Natural killer cell treated with Interleukin-12 subunit alpha and Interleukin-12 subunit beta and Interleukin-15 and Interleukin-18, amount 100 ng/mL, for 72 hours (primary cell): ENCODE results near the gene METRN. TPM values are rescaled to one million over a fixed set of nuclear protein-coding genes. Genes with fewer than 3 reads are reported as not detected.
A peak's percentile ranks its signal among the peaks of the same experiment; 100 is the strongest.
"Not testable (repeated sequence)": the region's sequence is repeated elsewhere in the genome, so short reads cannot be mapped to it uniquely, and the experiment has no call there.

Experiments
- ATAC-seq, 2 donors: fragments of 150-1000 bp; cut with Tn5 transposase in 1 of 2; sonication (Bioruptor Pico), chemical (Tn5 transposase) in 1 of 2; 2 replicates each; pipeline ENCODE4 v1.10.0; 2021
- DNase-seq: peaks from one replicate; pipeline ENCODE4 v3.0.0; 2022; ENCODE audit warnings: low spot score
- H3K27ac Mint-ChIP-seq, 2 donors: 1 replicate in 1 of 2; 2 replicates in 1 of 2; pipeline ENCODE4 v1.8.0; 2022; ENCODE audit warnings: mixed read lengths in 2 of 2, mild to moderate bottlenecking in 1 of 2, moderate library complexity in 1 of 2
- H3K27me3 Mint-ChIP-seq, 2 donors: 1 replicate in 1 of 2; 2 replicates in 1 of 2; pipeline ENCODE4 v1.8.0; 2022; ENCODE audit warnings: mixed read lengths in 2 of 2
- H3K36me3 Mint-ChIP-seq: one replicate; pipeline ENCODE4 v1.8.0; 2022; ENCODE audit warnings: mixed read lengths
- H3K4me1 Mint-ChIP-seq, 2 donors: 1 replicate in 1 of 2; 2 replicates in 1 of 2; pipeline ENCODE4 v1.8.0; 2022; ENCODE audit warnings: low read depth in 2 of 2, mixed read lengths in 2 of 2, mild to moderate bottlenecking in 1 of 2
- H3K4me3 Mint-ChIP-seq: one replicate; pipeline ENCODE4 v1.8.0; 2022; ENCODE audit warnings: mixed read lengths
- H3K9me3 Mint-ChIP-seq: 2 replicates; pipeline ENCODE4 v1.8.0; 2022; ENCODE audit warnings: mixed read lengths
- total RNA-seq, 2 donors: library from RNA; stranded (reverse); gene quantifications; one replicate each; pipeline ENCODE4 v1.2.3, GENCODE V29; 2022

The METRN gene
- total RNA-seq, 2 donors from 2014 or later, result 21.0 to 34.9 TPM

DNA sequence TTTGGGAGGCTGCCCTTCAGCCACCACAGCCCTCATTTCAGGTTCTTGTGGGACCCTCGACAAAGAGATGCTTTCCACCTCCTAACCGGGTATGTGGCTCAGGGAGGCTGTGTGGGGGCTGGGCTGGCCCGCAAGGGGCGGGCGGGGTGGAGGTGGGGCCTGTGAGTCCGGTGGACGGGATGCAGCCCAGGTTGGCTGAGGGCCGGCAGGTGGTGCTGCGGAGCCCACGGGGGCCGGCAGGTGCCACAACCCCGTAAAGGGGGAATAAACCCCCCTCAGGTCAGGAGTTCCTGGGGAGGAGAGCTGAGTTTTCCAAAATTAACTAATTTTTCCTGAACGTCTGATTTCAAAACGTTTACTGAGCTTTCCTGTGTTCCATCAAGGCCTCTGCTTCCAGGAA lies 30.8 kb downstream of the METRN start:
- Mint-ChIP-seq H3K4me1 (no peaks in the 10 kb centered on the region), H3K27ac (no peak overlapping the region), H3K9me3 (no peaks in the 10 kb centered on the region), H3K4me3 (no peak overlapping the region), H3K27me3 (no peaks in the 10 kb centered on the region), H3K36me3 (no peaks in the 10 kb centered on the region)
- DNase-seq (no peak), ATAC-seq (no peak)

DNA sequence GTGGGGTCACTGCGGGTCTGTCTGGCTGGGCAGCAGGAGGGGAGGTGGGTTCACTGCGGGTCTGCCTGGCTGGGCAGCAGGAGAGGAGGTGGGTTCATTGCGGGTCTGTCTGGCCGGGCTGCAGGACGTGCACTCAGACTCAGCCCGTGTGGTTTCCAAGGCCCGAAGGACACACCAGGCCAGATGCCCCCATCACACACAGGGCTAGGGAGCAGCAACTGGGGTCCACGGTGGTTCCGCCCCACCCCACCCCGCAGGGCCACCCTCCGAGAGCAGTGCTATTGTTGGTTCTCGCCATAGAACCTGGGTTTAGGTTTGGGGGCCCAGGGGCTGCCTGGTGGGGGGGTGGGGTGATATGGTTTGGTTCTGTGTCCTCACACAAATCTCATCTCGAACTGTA lies 31.7 kb downstream of the METRN start:
- H3K27ac Mint-ChIP-seq, result no peak overlapping the region
- H3K36me3 Mint-ChIP-seq, result no peaks in the 10 kb centered on the region
- DNase-seq, result no peak
- ATAC-seq, result no peak
- H3K4me1 Mint-ChIP-seq, result no peaks in the 10 kb centered on the region
- no peak overlapping the region for H3K4me3 Mint-ChIP-seq
- H3K9me3 Mint-ChIP-seq, result no peaks in the 10 kb centered on the region
- no peaks in the 10 kb centered on the region for H3K27me3 Mint-ChIP-seq

DNA sequence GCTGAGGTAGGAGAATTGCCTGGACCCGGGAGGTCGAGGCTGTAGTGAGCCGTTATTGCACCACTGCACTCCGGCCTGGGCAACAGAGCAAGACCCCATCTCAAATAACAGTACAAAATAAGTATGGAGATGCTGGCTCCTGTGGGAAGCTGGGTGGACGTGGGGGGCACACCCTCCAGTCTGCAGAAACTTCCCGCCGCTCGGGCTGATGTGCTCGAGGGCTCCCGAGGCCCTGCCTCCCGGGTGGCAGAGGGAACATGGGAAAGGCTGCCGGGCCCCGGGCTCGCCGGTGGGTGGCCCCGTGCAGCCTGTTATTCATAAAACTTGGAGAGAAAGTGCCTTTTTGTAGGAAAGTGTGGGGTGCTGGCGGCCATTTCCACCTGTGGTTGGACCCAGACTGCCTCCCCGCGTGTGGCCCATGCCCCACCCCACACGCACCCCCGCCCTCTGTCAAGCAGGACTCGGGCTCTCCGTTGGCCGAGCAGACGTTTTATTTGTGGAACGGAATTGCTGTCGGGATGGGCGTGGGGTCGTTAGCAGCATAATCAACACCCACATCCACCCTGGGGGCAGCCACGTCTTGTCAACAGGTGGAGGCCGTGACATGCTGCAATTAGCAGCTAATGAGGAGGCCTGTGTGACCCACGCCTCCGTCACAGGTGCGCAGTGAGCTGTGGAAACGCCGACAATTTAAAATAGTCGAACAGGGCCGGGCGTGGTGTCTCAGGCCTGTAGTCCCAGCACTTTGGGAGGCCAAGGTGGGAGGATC lies 33.2 kb downstream of the METRN start:
- ATAC-seq (no peak), DNase-seq (no peak)
- no peaks in the 10 kb centered on the region for H3K36me3 Mint-ChIP-seq
- no peaks in the 10 kb centered on the region for H3K4me1 Mint-ChIP-seq
- H3K4me3 Mint-ChIP-seq, result no peak overlapping the region
- no peaks in the 10 kb centered on the region for H3K27me3 Mint-ChIP-seq
- no peaks in the 10 kb centered on the region for H3K9me3 Mint-ChIP-seq
- no peak overlapping the region for H3K27ac Mint-ChIP-seq

DNA sequence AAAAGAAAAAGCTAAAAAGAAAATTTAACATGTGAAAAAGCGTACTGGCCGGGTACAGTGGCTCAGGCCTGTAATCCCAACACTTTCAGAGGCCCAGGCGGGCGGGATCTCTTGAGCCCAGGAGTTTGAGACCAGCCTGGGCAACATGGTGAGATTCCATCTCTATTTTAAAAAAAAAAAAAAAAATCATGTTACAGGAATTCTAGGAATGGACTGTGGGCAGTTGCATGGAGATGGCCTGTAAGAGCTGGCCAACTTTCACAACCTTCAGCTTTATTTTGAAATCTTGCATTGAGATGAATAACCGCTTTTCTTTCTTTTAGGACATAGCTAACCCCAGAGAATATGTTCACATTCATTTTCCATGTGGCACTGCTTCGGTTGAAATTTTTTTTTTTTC lies 34.1 kb downstream of the METRN start:
- no peak overlapping the region for H3K27ac Mint-ChIP-seq
- ATAC-seq, result no peak
- no peaks in the 10 kb centered on the region for H3K36me3 Mint-ChIP-seq
- no peaks in the 10 kb centered on the region for H3K9me3 Mint-ChIP-seq
- no peaks in the 10 kb centered on the region for H3K27me3 Mint-ChIP-seq
- no peaks in the 10 kb centered on the region for H3K4me1 Mint-ChIP-seq
- H3K4me3 Mint-ChIP-seq, result no peak overlapping the region
- DNase-seq, result no peak

DNA sequence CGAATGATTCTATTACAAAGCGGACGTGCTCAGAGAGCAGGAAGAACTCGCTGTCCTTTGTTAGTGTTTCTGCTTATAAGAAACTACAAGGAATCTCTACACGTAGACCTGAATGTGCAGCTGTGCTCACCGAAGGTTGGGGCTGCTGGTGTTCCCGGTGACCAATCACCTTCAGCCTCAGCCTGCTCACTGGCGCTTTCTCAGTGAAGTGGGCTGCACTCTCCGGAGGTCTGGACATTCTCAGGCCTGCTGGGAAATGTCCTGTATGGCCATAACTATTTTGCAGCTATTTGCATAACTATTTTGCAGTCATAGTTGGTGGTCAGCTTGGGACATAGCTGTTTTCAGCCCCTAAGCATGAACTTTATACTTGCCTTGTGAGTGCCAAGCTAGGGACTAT lies 35.6 kb downstream of the METRN start:
- no peak overlapping the region for H3K27ac Mint-ChIP-seq
- no peaks in the 10 kb centered on the region for H3K9me3 Mint-ChIP-seq
- no peak overlapping the region for H3K4me3 Mint-ChIP-seq
- ATAC-seq (no peak), DNase-seq (no peak)
- H3K4me1 Mint-ChIP-seq, result no peaks in the 10 kb centered on the region
- no peaks in the 10 kb centered on the region for H3K27me3 Mint-ChIP-seq
- no peaks in the 10 kb centered on the region for H3K36me3 Mint-ChIP-seq

DNA sequence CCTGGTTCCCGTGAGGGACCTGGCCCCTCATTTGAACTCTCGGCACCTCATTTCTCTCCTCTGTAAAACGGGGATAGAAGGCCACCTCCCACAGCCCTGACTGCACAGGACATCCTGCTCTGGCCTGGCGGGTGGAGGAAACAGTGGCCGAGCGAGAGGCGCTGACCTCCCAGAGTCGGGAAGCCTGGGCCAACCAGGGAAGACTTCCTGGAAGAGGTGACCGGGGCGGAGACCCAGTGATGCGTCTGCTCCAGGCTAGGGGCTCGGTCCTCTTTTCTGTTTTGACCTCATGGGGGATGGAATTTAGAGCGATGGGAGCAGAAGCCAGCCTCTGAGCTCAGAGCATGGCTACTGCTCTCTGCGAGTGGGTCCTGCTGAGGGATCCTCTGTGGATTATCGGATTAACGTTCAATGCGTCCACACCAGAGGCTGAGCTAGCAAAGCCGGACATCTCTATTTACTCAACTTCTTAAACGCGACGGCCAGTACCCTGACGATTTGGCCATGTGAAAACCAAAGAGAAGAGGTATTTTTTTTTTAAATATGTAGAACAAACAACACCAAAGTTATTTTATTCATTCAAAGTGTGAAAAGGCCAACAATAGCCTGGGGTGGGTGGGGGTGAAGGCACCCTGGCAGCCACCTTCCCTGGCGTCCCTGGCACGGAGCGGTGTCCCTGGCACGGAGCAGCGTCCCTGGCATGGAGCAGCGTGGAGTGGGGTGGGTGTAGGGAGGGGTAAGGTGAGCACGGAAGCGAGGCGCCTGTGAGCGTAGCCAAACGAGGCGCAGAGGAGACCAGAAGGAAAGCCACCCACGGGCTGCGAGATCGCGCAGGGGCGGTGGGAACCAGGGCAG lies 36.5 kb downstream of the METRN start:
- no peak overlapping the region for H3K27ac Mint-ChIP-seq
- no peaks in the 10 kb centered on the region for H3K4me1 Mint-ChIP-seq
- peak in 1 of 2 donors; percentile 33 for ATAC-seq
- no peaks in the 10 kb centered on the region for H3K36me3 Mint-ChIP-seq
- no peak overlapping the region for H3K4me3 Mint-ChIP-seq
- H3K27me3 Mint-ChIP-seq, result peaks cover 0 to under 1% of the 10 kb centered on the region in 2 donors
- H3K9me3 Mint-ChIP-seq, result no peaks in the 10 kb centered on the region
- no peak for DNase-seq

DNA sequence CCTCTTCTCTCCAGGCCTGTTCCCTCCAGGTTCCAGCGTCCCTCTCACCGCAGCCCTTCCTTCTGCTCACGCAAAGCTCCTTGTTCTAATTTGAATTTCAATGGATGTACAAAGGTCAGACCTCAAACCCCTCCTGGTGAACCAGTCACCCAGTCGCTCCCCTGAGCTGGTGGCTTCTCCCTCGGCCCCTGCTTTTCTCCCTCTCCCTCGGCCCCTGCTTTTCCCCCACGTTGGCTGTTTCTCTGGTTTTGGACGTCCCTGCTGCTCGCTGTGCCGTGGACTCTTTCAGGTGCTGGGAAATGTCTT lies 37.0 kb downstream of the METRN start:
- H3K4me3 Mint-ChIP-seq, result no peak overlapping the region
- no peaks in the 10 kb centered on the region for H3K4me1 Mint-ChIP-seq
- no peaks in the 10 kb centered on the region for H3K36me3 Mint-ChIP-seq
- DNase-seq (no peak), ATAC-seq (no peak)
- no peak overlapping the region for H3K27ac Mint-ChIP-seq
- H3K9me3 Mint-ChIP-seq, result no peaks in the 10 kb centered on the region
- peaks cover 0 to 3% of the 10 kb centered on the region in 2 donors for H3K27me3 Mint-ChIP-seq

DNA sequence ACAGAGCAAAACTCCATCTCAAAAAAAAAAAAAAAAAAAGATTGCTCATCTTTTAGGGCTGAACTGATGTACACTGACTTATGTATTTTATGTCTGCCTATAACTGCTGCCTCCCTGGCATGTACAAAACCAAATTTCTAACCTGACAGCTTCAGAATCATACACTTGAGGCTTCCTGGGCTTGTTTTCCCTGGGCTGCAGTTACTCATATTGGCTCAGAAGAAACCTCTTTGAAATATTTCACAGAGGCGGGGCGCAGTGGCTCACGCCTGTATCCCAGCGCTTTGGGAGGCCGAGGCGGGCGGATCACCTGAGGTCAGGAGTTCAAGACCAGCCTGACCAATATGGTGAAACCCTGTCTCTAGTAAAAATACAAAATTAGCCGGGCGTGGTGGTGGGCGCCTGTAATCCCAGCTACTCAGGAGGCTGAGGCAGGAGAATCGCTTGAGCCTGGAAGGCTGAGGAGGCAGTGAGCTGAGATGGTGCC lies 39.2 kb downstream of the METRN start:
- not testable (repeated sequence) for H3K27me3 Mint-ChIP-seq, H3K4me3 Mint-ChIP-seq, H3K27ac Mint-ChIP-seq, DNase-seq, H3K36me3 Mint-ChIP-seq, H3K4me1 Mint-ChIP-seq, ATAC-seq, H3K9me3 Mint-ChIP-seq

DNA sequence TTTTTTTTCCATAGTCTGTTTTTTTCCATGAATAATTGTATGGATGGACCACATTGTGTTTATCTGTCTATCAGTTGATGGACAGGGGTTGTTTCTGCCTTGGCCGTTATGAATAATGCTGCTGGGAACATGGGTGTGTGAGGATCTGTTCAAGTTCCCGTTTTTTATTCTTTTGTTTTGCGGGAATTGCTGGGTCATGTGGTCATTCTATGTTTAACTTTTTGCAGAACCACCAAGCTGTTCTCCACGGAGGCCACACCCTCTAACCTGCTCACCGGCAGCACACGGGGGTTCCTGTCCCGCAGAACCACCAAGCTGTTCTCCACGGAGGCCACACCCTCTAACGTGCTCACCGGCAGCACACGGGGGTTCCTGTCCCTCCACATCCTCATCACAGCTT lies 39.7 kb downstream of the METRN start:
- H3K4me3 Mint-ChIP-seq, result no peak overlapping the region
- peaks cover 3 to 8% of the 10 kb centered on the region in 2 donors for H3K27me3 Mint-ChIP-seq
- H3K9me3 Mint-ChIP-seq, result no peaks in the 10 kb centered on the region
- DNase-seq, result no peak
- no peak for ATAC-seq
- H3K27ac Mint-ChIP-seq, result no peak overlapping the region
- H3K36me3 Mint-ChIP-seq, result no peaks in the 10 kb centered on the region
- H3K4me1 Mint-ChIP-seq, result peaks cover 5 to 6% of the 10 kb centered on the region in 2 donors

DNA sequence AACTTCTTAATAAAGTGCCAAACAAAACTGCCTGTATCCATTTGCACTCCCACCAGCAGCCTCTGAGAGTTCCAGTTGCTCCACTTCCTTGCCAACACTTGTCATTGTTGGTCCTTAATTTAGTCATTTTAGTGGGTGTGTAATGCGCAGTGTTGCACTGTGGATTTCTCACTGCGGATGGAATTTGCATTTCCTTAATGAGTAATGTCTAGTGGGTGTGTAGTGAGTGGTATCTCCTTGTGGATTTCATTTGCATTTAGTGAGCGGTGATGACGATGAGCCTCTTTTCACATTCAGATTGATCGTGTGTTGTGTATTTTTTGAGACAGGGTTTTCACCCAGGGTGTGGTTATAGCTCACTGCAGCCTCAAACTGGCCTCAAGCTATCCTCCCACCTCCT lies 41.5 kb downstream of the METRN start:
- H3K36me3 Mint-ChIP-seq, result no peaks in the 10 kb centered on the region
- ATAC-seq (no peak), DNase-seq (no peak)
- peaks cover 5 to 6% of the 10 kb centered on the region in 2 donors for H3K4me1 Mint-ChIP-seq
- no peaks in the 10 kb centered on the region for H3K9me3 Mint-ChIP-seq
- H3K27ac Mint-ChIP-seq, result no peak overlapping the region
- no peak overlapping the region for H3K4me3 Mint-ChIP-seq
- H3K27me3 Mint-ChIP-seq, result peaks cover 3 to 8% of the 10 kb centered on the region in 2 donors

DNA sequence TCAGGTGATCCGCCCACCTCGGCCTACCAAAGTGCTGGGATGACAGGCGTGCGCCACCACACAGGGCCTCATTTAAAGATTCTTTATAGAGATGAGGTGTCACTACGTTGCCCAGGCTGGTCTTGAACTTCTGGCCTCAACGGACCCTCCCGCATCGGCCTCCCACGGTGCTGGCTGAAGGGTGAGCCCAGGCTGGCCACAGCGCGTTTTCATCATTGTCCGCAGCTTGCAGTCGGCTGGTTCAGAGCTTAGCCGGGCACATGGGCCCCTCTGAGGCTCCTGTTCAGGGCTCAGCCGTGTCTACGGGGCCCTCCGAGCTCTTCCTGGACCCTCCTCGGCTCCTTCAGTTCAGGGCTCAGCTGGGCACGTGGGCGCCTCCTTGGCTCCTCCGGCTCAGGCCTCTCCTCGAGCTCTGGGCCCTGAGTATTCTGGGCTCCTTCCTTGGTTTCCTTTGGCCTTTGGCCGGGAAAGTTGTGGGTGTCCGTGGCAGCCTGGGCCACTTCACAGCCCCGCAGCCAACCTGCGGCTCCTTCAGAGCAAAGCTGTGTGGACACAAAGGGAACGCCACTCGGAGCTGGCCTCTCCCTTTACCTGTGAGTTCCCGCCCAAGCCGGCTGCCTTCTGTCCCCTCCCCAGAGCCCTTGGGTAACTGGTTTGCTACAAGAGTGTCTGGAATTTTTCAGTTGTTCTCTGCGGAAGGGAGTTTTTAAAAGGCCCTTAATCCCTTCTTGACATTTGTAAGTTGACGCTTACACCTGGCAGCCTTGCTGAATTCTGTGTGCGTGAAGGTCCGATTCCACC lies 44.4 kb downstream of the METRN start:
- no peak overlapping the region for H3K4me3 Mint-ChIP-seq

DNA sequence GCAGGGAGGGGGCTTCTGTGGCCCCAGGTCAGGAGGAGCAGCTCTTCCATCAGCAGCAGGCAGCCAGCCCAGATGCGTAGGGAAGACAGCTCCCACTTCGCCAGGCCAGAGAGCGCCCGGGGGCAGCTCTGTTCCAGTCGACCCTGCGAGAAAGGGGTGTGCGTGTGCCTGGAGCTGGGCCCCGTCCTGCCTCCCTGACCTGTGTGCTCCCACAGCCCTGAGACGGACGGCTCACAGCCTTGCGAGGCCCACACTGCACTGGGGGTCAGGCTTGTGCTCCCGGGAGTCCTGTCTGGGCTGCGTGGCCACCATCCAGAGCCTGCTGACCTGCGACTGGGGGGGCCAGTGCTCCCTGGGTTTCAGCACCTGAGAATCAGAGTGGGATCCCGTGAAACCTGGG lies 45.1 kb downstream of the METRN start:
- DNase-seq, result no peak
- no peaks in the 10 kb centered on the region for H3K36me3 Mint-ChIP-seq
- H3K4me3 Mint-ChIP-seq, result no peak overlapping the region
- no peak for ATAC-seq
- no peak overlapping the region for H3K27ac Mint-ChIP-seq
- H3K9me3 Mint-ChIP-seq, result no peaks in the 10 kb centered on the region
- peaks cover 5 to 6% of the 10 kb centered on the region in 2 donors for H3K4me1 Mint-ChIP-seq
- H3K27me3 Mint-ChIP-seq, result peaks cover 3 to 8% of the 10 kb centered on the region in 2 donors

More for the DNA sequence above, 44.4 kb downstream of the METRN start:
- H3K9me3 Mint-ChIP-seq, result no peaks in the 10 kb centered on the region
- DNase-seq, result no peak
- H3K4me1 Mint-ChIP-seq, result peaks cover 5 to 6% of the 10 kb centered on the region in 2 donors
- no peak for ATAC-seq
- H3K27me3 Mint-ChIP-seq, result peaks cover 3 to 8% of the 10 kb centered on the region in 2 donors
- H3K36me3 Mint-ChIP-seq, result no peaks in the 10 kb centered on the region
- H3K27ac Mint-ChIP-seq, result no peak overlapping the region

DNA sequence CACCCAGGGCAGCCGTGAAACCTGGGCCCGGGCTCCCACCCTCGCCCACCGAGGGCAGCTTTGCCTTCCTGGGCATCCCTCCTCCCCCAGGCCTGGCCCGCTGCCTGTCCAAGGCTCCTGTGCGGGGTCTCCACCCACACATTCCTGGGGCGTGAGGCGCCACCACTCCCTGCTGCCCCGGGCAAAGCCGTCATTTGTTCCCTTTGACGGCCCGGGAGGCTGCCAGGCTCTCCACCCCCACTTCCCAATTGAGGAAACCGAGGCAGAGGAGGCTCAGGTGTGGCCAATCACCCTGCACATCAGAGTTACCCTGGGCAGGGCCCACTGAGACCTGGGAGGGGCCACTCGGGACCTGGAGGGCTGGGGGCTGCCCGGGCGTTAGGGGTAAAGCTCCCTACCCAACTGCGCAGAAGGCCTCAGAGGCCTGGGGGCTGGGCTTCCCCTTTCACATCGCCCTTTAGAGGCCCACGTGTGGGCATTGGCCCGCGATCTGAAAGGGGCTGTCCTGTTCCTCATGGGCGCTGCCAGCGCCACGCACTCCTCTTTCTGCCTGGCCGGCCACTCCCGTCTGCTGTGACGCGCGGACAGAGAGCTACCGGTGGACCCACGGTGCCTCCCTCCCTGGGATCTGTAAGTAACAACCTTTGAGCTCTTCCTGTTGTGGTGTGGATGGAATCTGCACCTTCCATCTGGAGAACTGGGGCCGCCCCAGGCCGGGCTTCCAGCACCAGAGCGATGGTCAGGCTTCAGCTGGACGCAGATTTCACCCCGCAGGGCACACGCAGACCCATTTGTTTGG lies 45.8 kb downstream of the METRN start, which contains the start of gene MSLN:
Gene MSLN (plus strand): TSS at position 190 of the 799 bp plus-strand sequence. CDS start 1,947 bp downstream, outside the sequence.
- Mint-ChIP-seq H3K4me1 (peaks cover 5 to 6% of the 10 kb centered on the region in 2 donors), H3K9me3 (no peaks in the 10 kb centered on the region), H3K36me3 (no peaks in the 10 kb centered on the region), H3K27ac (no peak within 1 kb of the TSS), H3K4me3 (no peak within 1 kb of the TSS), H3K27me3 (peaks cover 3 to 8% of the 10 kb centered on the region in 2 donors)
- no peak for ATAC-seq
- no peak for DNase-seq
